Fibroblast of gingiva (primary cell): ENCODE measurements around the gene FNDC3A.

Source experiments
- DNase-seq: peaks from one replicate; pipeline ENCODE4 v3.0.0-alpha.2; 2011; ENCODE audit warnings: low read depth

The FNDC3A gene

GRCh38 chr13:49216334-49216733, 240.6 kb downstream of the FNDC3A start:
- no peak for DNase-seq

- DNase-seq = no peak
These were observed 242.3 kb downstream of the FNDC3A start for GRCh38 chr13:49217962-49218492.

- no peak for DNase-seq
These were observed 242.9 kb downstream of the FNDC3A start for GRCh38 chr13:49218493-49219051.

- no peak for DNase-seq
These were observed 243.9 kb downstream of the FNDC3A start for GRCh38 chr13:49219647-49220035.

GRCh38 chr13:49220036-49220855, 244.5 kb downstream of the FNDC3A start, which contains the start of gene MLNR:
TSS of gene MLNR (plus strand) at chr13:49220338. CDS start at chr13:49220338, 0 bp downstream.
- DNase-seq = peak; percentile 19

- DNase-seq = no peak
These were observed 245.3 kb downstream of the FNDC3A start for GRCh38 chr13:49220856-49221589.

- DNase-seq = no peak
These were observed 245.9 kb downstream of the FNDC3A start for GRCh38 chr13:49221590-49221965.

GRCh38 chr13:49225223-49226042, 249.7 kb downstream of the FNDC3A start:
- DNase-seq = peak; percentile 26

GRCh38 chr13:49226613-49227012, 250.9 kb downstream of the FNDC3A start:
- no peak for DNase-seq

GRCh38 chr13:49234741-49235140, 259.0 kb downstream of the FNDC3A start:
- DNase-seq = no peak

- no peak for DNase-seq
These were observed 260.2 kb downstream of the FNDC3A start for GRCh38 chr13:49235856-49236431.

- no peak for DNase-seq
These were observed 262.9 kb downstream of the FNDC3A start for GRCh38 chr13:49238621-49239020.

- peak; percentile 30 for DNase-seq
These were observed 264.3 kb downstream of the FNDC3A start for GRCh38 chr13:49240017-49240416.

GRCh38 chr13:49241296-49241695, 265.6 kb downstream of the FNDC3A start:
- peak; percentile 81 for DNase-seq

GRCh38 chr13:49245101-49245500, 269.4 kb downstream of the FNDC3A start:
- DNase-seq = no peak

- no peak for DNase-seq
These were observed 271.3 kb downstream of the FNDC3A start for GRCh38 chr13:49246850-49247642.

- DNase-seq = peak; percentile 95
These were observed 272.2 kb downstream of the FNDC3A start, which contains the start of gene CDADC1 for GRCh38 chr13:49247643-49248621. TSS of gene CDADC1 (plus strand) at chr13:49247925. CDS start at chr13:49248038, 113 bp downstream.

- no peak for DNase-seq
These were observed 272.9 kb downstream of the FNDC3A start for GRCh38 chr13:49248622-49249002.

- no peak for DNase-seq
These were observed 275.6 kb downstream of the FNDC3A start for GRCh38 chr13:49251326-49251725.
